SU-DHL-6 (cell line): ENCODE measurements around the gene ZNF248.

Experiments
- H2AFZ ChIP-seq: fragments of 200-600 bp; sonication (generic); 2 replicates; pipeline ENCODE4 v1.6.1; 2014; ENCODE audit warnings: low read depth, mild to moderate bottlenecking, moderate library complexity, mixed read lengths, antibody characterized with exemption, low read length; ENCODE audit not compliant: severe bottlenecking
- H3F3A ChIP-seq: fragments of 200-600 bp; shearing (Covaris generic); 2 replicates; pipeline ENCODE4 v1.6.0; 2016; ENCODE audit warnings: antibody characterized with exemption, mild to moderate bottlenecking; ENCODE audit not compliant: insufficient read depth
- H3K27ac ChIP-seq: fragments of 200-600 bp; sonication (generic); 2 replicates; pipeline ENCODE4 v1.5.1; 2016; ENCODE audit warnings: low read depth, mild to moderate bottlenecking, low read length, moderate library complexity, mixed read lengths
- H3K27me3 ChIP-seq: fragments of 200-600 bp; sonication (generic), shearing (Covaris generic); 2 replicates; pipeline ENCODE4 v1.6.0; 2014; ENCODE audit warnings: mild to moderate bottlenecking, low read length
- H3K36me3 ChIP-seq: fragments of 200-600 bp; sonication (generic); 2 replicates; pipeline ENCODE4 v1.6.1; 2014; ENCODE audit warnings: mild to moderate bottlenecking, low read length, mixed read lengths
- H3K4me2 ChIP-seq: fragments of 300-600, 200-600 bp; shearing (Covaris generic), sonication (generic); 2 replicates; pipeline ENCODE4 v1.6.0; 2014; ENCODE audit warnings: low read length, low read depth, mild to moderate bottlenecking; ENCODE audit not compliant: poor library complexity, severe bottlenecking
- H3K4me3 ChIP-seq: fragments of 200-600 bp; sonication (generic); 2 replicates; pipeline ENCODE4 v1.5.1; 2014; ENCODE audit warnings: antibody characterized with exemption, low read length, mild to moderate bottlenecking, mixed read lengths; ENCODE audit not compliant: insufficient read depth, poor library complexity, severe bottlenecking
- H3K79me2 ChIP-seq: fragments of 200-600 bp; sonication (generic); 2 replicates; pipeline ENCODE4 v1.6.1; 2014; ENCODE audit warnings: mild to moderate bottlenecking, low read length, moderate library complexity; ENCODE audit not compliant: insufficient read depth
- H3K9ac ChIP-seq: fragments of 200-600 bp; sonication (generic); 2 replicates; pipeline ENCODE4 v1.7.0; 2014; ENCODE audit warnings: mild to moderate bottlenecking, low read length
- H3K9me2 ChIP-seq: fragments of 200-600 bp; sonication (generic); replicated peaks from 2 replicates; pipeline ENCODE4 v1.6.1; 2014; ENCODE audit warnings: low read length; ENCODE audit not compliant: insufficient read depth
- H3K9me3 ChIP-seq: fragments of 200-600 bp; sonication (generic); 2 replicates; pipeline ENCODE4 v1.6.1; 2014; ENCODE audit warnings: low read length, mixed read lengths; ENCODE audit not compliant: insufficient read depth
- H4K20me1 ChIP-seq: fragments of 200-600 bp; sonication (generic); 2 replicates; pipeline ENCODE4 v1.6.1; 2014; ENCODE audit warnings: low read depth, mild to moderate bottlenecking, antibody characterized with exemption, low read length, moderate library complexity, mixed read lengths
- EZH2phosphoT487 ChIP-seq: fragments of 200-600 bp; sonication (generic), shearing (Covaris generic); conservative IDR thresholded peaks from 2 replicates; pipeline ENCODE4 v1.6.1; 2018; ENCODE audit warnings: mild to moderate bottlenecking, antibody characterized with exemption, low read length, moderate library complexity, mixed read lengths
- TF ChIP-seq, protein P1 (sequence below): fragments of 200-600 bp; sonication (generic); IDR thresholded peaks from one replicate; pipeline ENCODE4 v1.5.1; 2017; ENCODE audit warnings: antibody characterized with exemption, mild to moderate bottlenecking, low read length, moderate library complexity; ENCODE audit not compliant: insufficient read depth, poor library complexity, severe bottlenecking

ZNF248 gene

DNA sequence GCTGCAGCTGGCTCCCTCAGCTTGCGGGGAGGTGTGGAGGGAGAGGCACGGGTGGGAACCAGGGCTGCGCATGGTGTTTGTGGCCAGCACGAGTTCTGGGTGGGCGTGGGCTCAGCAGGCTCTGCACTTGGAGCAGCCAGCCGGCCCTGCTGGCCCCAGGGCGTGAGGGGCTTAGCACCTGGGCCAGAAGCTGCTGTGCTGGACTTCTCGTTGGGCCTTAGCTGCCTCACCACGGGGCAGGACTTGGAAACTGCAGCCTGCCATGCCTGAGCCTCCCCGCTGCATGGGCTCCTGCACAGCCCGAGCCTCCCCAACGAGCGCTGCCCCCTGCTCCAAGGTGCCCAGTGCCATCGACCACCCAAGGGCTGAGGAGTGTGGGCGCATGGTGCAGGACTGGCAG is 120.1 kb downstream of the ZNF248 start:
- Histone ChIP-seq H2AFZ (no peak overlapping the region), H3K79me2 (no peaks in the 10 kb centered on the region), H3F3A (no peaks in the 10 kb centered on the region), H4K20me1 (no peaks in the 10 kb centered on the region), H3K9me2 (no peaks in the 10 kb centered on the region), H3K9ac (no peak overlapping the region), H3K27me3 (no peaks in the 10 kb centered on the region), H3K36me3 (no peaks in the 10 kb centered on the region), H3K9me3 (no peaks in the 10 kb centered on the region), H3K4me2 (no peak overlapping the region), H3K4me3 (no peak overlapping the region), H3K27ac (no peak overlapping the region)
- TF ChIP-seq, protein P1, sequence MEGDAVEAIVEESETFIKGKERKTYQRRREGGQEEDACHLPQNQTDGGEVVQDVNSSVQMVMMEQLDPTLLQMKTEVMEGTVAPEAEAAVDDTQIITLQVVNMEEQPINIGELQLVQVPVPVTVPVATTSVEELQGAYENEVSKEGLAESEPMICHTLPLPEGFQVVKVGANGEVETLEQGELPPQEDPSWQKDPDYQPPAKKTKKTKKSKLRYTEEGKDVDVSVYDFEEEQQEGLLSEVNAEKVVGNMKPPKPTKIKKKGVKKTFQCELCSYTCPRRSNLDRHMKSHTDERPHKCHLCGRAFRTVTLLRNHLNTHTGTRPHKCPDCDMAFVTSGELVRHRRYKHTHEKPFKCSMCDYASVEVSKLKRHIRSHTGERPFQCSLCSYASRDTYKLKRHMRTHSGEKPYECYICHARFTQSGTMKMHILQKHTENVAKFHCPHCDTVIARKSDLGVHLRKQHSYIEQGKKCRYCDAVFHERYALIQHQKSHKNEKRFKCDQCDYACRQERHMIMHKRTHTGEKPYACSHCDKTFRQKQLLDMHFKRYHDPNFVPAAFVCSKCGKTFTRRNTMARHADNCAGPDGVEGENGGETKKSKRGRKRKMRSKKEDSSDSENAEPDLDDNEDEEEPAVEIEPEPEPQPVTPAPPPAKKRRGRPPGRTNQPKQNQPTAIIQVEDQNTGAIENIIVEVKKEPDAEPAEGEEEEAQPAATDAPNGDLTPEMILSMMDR = no peak
- no peak for TF ChIP-seq EZH2phosphoT487

DNA sequence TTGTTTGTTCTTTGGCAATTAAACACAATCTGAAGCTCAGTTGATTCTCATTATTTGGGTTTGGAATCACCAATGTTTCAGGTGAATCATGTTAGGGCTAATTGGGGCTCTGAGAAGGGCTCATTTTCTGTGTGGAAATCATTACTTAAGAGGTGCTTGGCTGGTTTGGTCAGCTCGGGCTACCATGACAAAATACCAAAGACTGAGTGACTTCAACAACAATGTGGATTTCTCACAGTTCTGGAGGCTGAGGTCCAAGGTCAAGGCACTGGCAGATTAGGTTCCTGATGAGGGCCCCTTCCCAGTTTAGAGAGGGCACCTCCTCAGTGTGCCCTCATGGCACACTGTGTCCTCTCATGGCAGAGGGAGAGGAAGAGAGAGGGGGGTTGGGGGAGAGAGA is 121.3 kb downstream of the ZNF248 start:
- H3K9me2 ChIP-seq = no peaks in the 10 kb centered on the region
- H3K9ac ChIP-seq = no peak overlapping the region
- H2AFZ ChIP-seq = no peak overlapping the region
- no peaks in the 10 kb centered on the region for H3F3A ChIP-seq
- no peaks in the 10 kb centered on the region for H4K20me1 ChIP-seq
- no peaks in the 10 kb centered on the region for H3K36me3 ChIP-seq
- TF ChIP-seq, protein P1 = no peak
- TF ChIP-seq EZH2phosphoT487 = no peak
- no peaks in the 10 kb centered on the region for H3K79me2 ChIP-seq
- H3K4me3 ChIP-seq = no peak overlapping the region
- H3K27ac ChIP-seq = no peak overlapping the region
- no peak overlapping the region for H3K4me2 ChIP-seq
- H3K9me3 ChIP-seq = no peaks in the 10 kb centered on the region
- no peaks in the 10 kb centered on the region for H3K27me3 ChIP-seq

DNA sequence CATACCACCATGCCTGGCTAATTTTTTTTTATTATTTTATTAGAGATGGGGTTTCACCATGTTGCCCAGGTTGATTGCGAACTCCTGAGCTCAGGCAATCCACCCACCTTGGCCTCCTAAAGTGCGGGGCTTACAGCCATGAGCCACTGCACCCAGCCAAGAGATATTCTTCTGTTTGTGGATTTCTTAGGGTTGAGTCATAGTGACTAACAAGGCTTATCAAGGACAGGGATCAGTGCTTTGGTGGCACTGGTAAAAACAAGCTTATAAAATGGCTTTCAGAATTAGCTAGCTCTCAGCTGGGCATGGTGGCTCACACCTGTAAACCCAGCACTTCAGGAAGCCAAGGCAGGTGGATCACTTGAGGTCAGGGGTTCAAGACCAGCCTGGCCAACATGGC is 122.4 kb downstream of the ZNF248 start:
- Histone ChIP-seq H3K9me3 (no peaks in the 10 kb centered on the region), H3K9me2 (no peaks in the 10 kb centered on the region), H4K20me1 (no peaks in the 10 kb centered on the region), H2AFZ (no peak overlapping the region), H3K27me3 (no peaks in the 10 kb centered on the region), H3F3A (no peaks in the 10 kb centered on the region), H3K79me2 (no peaks in the 10 kb centered on the region), H3K36me3 (no peaks in the 10 kb centered on the region), H3K9ac (no peak overlapping the region), H3K4me3 (no peak overlapping the region), H3K4me2 (no peak overlapping the region), H3K27ac (no peak overlapping the region)
- no peak for TF ChIP-seq EZH2phosphoT487
- TF ChIP-seq, protein P1 = no peak
